ENCODE data around the gene MRI1.

Gene MRI1

GRCh38 chr19:13768510-13768909 is 4.2 kb downstream of the MRI1 start:
- H2BK5ac ChIP-seq (ENCODE audit: low read length): peak overlapping the region; percentile 87
- DNase-seq (ENCODE audit: low spot score): no peak
- no peak overlapping the region for H2BK120ac ChIP-seq (ENCODE audit: low read depth, low read length)
- H3K36me3 ChIP-seq (replicated peaks in 1 of 2; ENCODE audit: control insufficient read depth in 2 of 2, insufficient read depth in 2 of 2, low read length in 2 of 2): peaks cover 7 to 11% of the 10 kb centered on the region in 2 donors
- H3K4me1 ChIP-seq (ENCODE audit: control insufficient read depth in 2 of 2, insufficient read depth in 1 of 2, low read depth in 1 of 2, low read length in 2 of 2): peaks cover 0 to 5% of the 10 kb centered on the region in 2 donors
- H3K27me3 ChIP-seq (ENCODE audit: control insufficient read depth in 3 of 3, insufficient read depth in 3 of 3, low read depth in 1 of 3, low read length in 3 of 3): peaks cover 0 to 6% (median 0%) of the 10 kb centered on the region in 3 experiments
- H3K18ac ChIP-seq (ENCODE audit: low read length): peak overlapping the region; percentile 11
- no peaks in the 10 kb centered on the region for H3K79me1 ChIP-seq (ENCODE audit: low read depth, low read length)
- H2BK15ac ChIP-seq (ENCODE audit: low read length): no peak overlapping the region
- H3K27ac ChIP-seq (replicated peaks; ENCODE audit: low read length): no peak overlapping the region
- peak overlapping the region; percentile 55 for H3K23ac ChIP-seq (ENCODE audit: low read depth, low read length, poor library complexity)
- H3K4me2 ChIP-seq (ENCODE audit: insufficient read depth, low read length, poor library complexity, severe bottlenecking): no peak overlapping the region
- H2AK5ac ChIP-seq (ENCODE audit: low read depth, low read length): no peak overlapping the region
- no peak overlapping the region for H2BK12ac ChIP-seq (ENCODE audit: low read length)
- H2AFZ ChIP-seq (ENCODE audit: low read length): no peak overlapping the region
- no peak overlapping the region for H3K4me3 ChIP-seq (ENCODE audit: low read length in 2 of 2)
- H3K9me3 ChIP-seq (replicated peaks in 1 of 2; ENCODE audit: control insufficient read depth in 2 of 2, insufficient read depth in 1 of 2, low read depth in 1 of 2, low read length in 2 of 2): peaks cover 0 to 6% of the 10 kb centered on the region in 2 donors
- H3K9ac ChIP-seq (ENCODE audit: low read depth, low read length, poor library complexity): no peak overlapping the region
- H3K14ac ChIP-seq (ENCODE audit: low read length): no peak overlapping the region
- WGBS, 2 donors (ENCODE audit: extremely low coverage in 2 of 2, insufficient read length in 2 of 2, insufficient replicate concordance in 1 of 2): no CpG with 5 or more reads among the region's 19 CpGs
- H3K4ac ChIP-seq (ENCODE audit: low read length): no peak overlapping the region
- H4K8ac ChIP-seq (ENCODE audit: low read depth, low read length): peak overlapping the region; percentile 43
- H4K91ac ChIP-seq (ENCODE audit: low read depth, low read length, poor library complexity): no peak overlapping the region

GRCh38 chr19:13770013-13770635 is 5.8 kb downstream of the MRI1 start:
- H3K9ac ChIP-seq (ENCODE audit: low read depth, low read length, poor library complexity): no peak overlapping the region
- no peak overlapping the region for H2BK120ac ChIP-seq (ENCODE audit: low read depth, low read length)
- no peak overlapping the region for H2BK5ac ChIP-seq (ENCODE audit: low read length)
- H3K23ac ChIP-seq (ENCODE audit: low read depth, low read length, poor library complexity): no peak overlapping the region
- no peak overlapping the region for H2AFZ ChIP-seq (ENCODE audit: low read length)
- H3K18ac ChIP-seq (ENCODE audit: low read length): no peak overlapping the region
- no peaks in the 10 kb centered on the region for H3K79me1 ChIP-seq (ENCODE audit: low read depth, low read length)
- H3K9me3 ChIP-seq (replicated peaks in 1 of 2; ENCODE audit: control insufficient read depth in 2 of 2, insufficient read depth in 1 of 2, low read depth in 1 of 2, low read length in 2 of 2): no peaks in the 10 kb centered on the region
- no peak for DNase-seq (ENCODE audit: low spot score)
- H3K4me1 ChIP-seq (ENCODE audit: control insufficient read depth in 2 of 2, insufficient read depth in 1 of 2, low read depth in 1 of 2, low read length in 2 of 2): peaks cover 0 to 5% of the 10 kb centered on the region in 2 donors
- H2AK5ac ChIP-seq (ENCODE audit: low read depth, low read length): no peak overlapping the region
- no peak overlapping the region for H4K8ac ChIP-seq (ENCODE audit: low read depth, low read length)
- H3K27me3 ChIP-seq (ENCODE audit: control insufficient read depth in 3 of 3, insufficient read depth in 3 of 3, low read depth in 1 of 3, low read length in 3 of 3): peaks cover 0 to 6% (median 0%) of the 10 kb centered on the region in 3 experiments
- H3K4ac ChIP-seq (ENCODE audit: low read length): no peak overlapping the region
- peaks cover 0 to 11% of the 10 kb centered on the region in 2 donors for H3K36me3 ChIP-seq (replicated peaks in 1 of 2; ENCODE audit: control insufficient read depth in 2 of 2, insufficient read depth in 2 of 2, low read length in 2 of 2)
- H2BK12ac ChIP-seq (ENCODE audit: low read length): no peak overlapping the region
- H4K91ac ChIP-seq (ENCODE audit: low read depth, low read length, poor library complexity): no peak overlapping the region
- no CpG with 5 or more reads among the region's 16 CpGs for WGBS, 2 donors (ENCODE audit: extremely low coverage in 2 of 2, insufficient read length in 2 of 2, insufficient replicate concordance in 1 of 2)
- no peak overlapping the region for H3K27ac ChIP-seq (replicated peaks; ENCODE audit: low read length)
- no peak overlapping the region for H3K14ac ChIP-seq (ENCODE audit: low read length)
- H3K4me3 ChIP-seq (ENCODE audit: low read length in 2 of 2): no peak overlapping the region
- no peak overlapping the region for H2BK15ac ChIP-seq (ENCODE audit: low read length)
- no peak overlapping the region for H3K4me2 ChIP-seq (ENCODE audit: insufficient read depth, low read length, poor library complexity, severe bottlenecking)

DNA sequence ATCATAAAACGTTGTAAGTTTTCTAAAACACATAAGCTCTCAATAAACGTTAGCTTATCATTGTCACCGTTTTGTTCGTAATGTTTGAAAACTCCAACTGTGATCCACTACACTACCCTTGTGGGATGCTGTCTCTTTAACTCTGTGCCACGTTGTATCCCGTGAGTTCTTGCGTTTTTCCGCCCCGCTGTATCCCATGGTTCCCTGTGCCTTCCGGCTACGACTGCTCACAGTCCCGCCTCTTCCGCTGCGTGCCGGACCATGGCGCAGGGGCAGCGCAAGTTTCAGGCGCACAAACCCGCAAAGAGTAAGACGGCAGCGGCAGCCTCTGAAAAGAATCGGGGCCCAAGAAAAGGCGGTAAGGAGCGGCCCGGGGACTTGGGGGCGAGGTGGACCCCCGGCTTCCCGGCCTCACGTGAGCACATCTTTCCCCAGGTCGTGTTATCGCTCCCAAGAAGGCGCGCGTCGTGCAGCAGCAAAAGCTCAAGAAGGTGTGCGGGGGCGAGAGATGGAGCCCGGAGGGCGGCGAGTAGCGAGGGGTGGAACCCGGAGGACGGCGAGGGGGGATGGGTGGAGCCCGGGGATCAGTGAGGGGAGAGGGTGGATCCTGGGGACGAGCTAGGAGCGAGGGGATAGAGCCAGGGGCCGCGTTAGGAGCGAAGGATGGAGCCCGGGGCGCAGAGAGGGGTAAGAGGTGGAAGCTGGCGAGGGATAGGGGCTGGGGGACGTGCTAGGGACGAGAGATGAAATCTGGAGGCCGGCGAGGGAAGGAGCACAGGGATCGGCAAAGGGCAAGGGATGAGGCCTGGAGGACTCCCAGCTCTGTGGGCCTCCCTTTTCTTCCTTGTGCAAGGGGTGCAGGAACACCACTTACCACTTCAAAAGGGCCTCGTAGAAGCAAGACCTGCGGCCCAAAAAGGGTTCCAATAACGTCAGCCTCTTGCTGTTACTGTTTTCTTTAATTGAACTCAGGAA is 10.2 kb downstream of the MRI1 start, which contains the start of gene C19orf53:
Gene C19orf53 (plus strand): TSS at position 240 of the 975 bp plus-strand sequence. CDS start 22 bp downstream, at position 262.
- H2AFZ ChIP-seq (ENCODE audit: low read length): peak within 1 kb of the TSS; percentile 69
- H3K18ac ChIP-seq (ENCODE audit: low read length): peak within 1 kb of the TSS; percentile 99
- peak; percentile 81 for DNase-seq (ENCODE audit: low spot score)
- H3K4ac ChIP-seq (ENCODE audit: low read length): no peak within 1 kb of the TSS
- H3K4me2 ChIP-seq (ENCODE audit: insufficient read depth, low read length, poor library complexity, severe bottlenecking): peak within 1 kb of the TSS; percentile 49
- H3K9ac ChIP-seq (ENCODE audit: low read depth, low read length, poor library complexity): peak within 1 kb of the TSS; percentile 92
- H3K23ac ChIP-seq (ENCODE audit: low read depth, low read length, poor library complexity): peak within 1 kb of the TSS; percentile 100
- no peak within 1 kb of the TSS for H2BK120ac ChIP-seq (ENCODE audit: low read depth, low read length)
- no peak within 1 kb of the TSS for H2BK15ac ChIP-seq (ENCODE audit: low read length)
- no CpG with 5 or more reads among the region's 61 CpGs for WGBS, 2 donors (ENCODE audit: extremely low coverage in 2 of 2, insufficient read length in 2 of 2, insufficient replicate concordance in 1 of 2)
- no peak within 1 kb of the TSS for H3K14ac ChIP-seq (ENCODE audit: low read length)
- no peak within 1 kb of the TSS for H2BK12ac ChIP-seq (ENCODE audit: low read length)
- H3K9me3 ChIP-seq (replicated peaks in 1 of 2; ENCODE audit: control insufficient read depth in 2 of 2, insufficient read depth in 1 of 2, low read depth in 1 of 2, low read length in 2 of 2): peaks cover 4% of the 10 kb centered on the region in 2 donors
- peak within 1 kb of the TSS; percentile 90 for H2BK5ac ChIP-seq (ENCODE audit: low read length)
- no peak within 1 kb of the TSS for H4K8ac ChIP-seq (ENCODE audit: low read depth, low read length)
- H3K36me3 ChIP-seq (replicated peaks in 1 of 2; ENCODE audit: control insufficient read depth in 2 of 2, insufficient read depth in 2 of 2, low read length in 2 of 2): peaks cover 28 to 34% of the 10 kb centered on the region in 2 donors
- H3K79me1 ChIP-seq (ENCODE audit: low read depth, low read length): peaks cover 8% of the 10 kb centered on the region
- H3K4me1 ChIP-seq (ENCODE audit: control insufficient read depth in 2 of 2, insufficient read depth in 1 of 2, low read depth in 1 of 2, low read length in 2 of 2): peaks cover 0 to 6% of the 10 kb centered on the region in 2 donors
- peak within 1 kb of the TSS; percentile 92 for H3K27ac ChIP-seq (replicated peaks; ENCODE audit: low read length)
- H2AK5ac ChIP-seq (ENCODE audit: low read depth, low read length): peak within 1 kb of the TSS; percentile 39
- H3K27me3 ChIP-seq (ENCODE audit: control insufficient read depth in 3 of 3, insufficient read depth in 3 of 3, low read depth in 1 of 3, low read length in 3 of 3): no peaks in the 10 kb centered on the region
- peak within 1 kb of the TSS; percentile 65 to 87 for H3K4me3 ChIP-seq (ENCODE audit: low read length in 2 of 2)
- no peak within 1 kb of the TSS for H4K91ac ChIP-seq (ENCODE audit: low read depth, low read length, poor library complexity)

DNA sequence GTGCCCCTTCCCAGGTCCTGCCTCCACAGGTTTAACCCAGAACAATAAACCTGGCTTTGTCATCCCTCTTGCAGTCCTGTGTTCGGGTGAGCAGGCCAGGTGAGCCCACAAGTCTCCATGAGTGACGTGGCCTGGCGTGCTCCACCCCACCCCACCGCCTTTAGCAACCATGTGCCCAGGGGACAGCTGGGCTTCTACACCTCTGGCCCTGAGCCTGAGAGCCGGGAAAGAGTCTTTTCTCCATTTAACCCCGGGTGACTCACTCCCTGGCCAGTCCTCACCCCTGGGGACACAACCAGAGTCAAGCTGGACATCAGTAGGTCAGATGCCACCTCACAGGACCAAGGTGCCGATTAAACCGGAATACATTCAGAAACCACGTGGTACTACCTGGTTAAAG is 14.1 kb downstream of the MRI1 start:
- Histone ChIP-seq H3K79me1 (ENCODE audit: low read depth, low read length) (peaks cover 8% of the 10 kb centered on the region), H3K4me1 (ENCODE audit: control insufficient read depth in 2 of 2, insufficient read depth in 1 of 2, low read depth in 1 of 2, low read length in 2 of 2) (peaks cover 11% of the 10 kb centered on the region in 2 donors), H4K91ac (ENCODE audit: low read depth, low read length, poor library complexity) (no peak overlapping the region), H3K27ac (replicated peaks; ENCODE audit: low read length) (no peak overlapping the region), H2AK5ac (ENCODE audit: low read depth, low read length) (no peak overlapping the region), H3K4me2 (ENCODE audit: insufficient read depth, low read length, poor library complexity, severe bottlenecking) (no peak overlapping the region), H3K9ac (ENCODE audit: low read depth, low read length, poor library complexity) (no peak overlapping the region), H3K4me3 (ENCODE audit: low read length in 2 of 2) (no peak overlapping the region), H3K18ac (ENCODE audit: low read length) (no peak overlapping the region), H2BK120ac (ENCODE audit: low read depth, low read length) (no peak overlapping the region), H3K9me3 (replicated peaks in 1 of 2; ENCODE audit: control insufficient read depth in 2 of 2, insufficient read depth in 1 of 2, low read depth in 1 of 2, low read length in 2 of 2) (peaks cover 4 to 6% of the 10 kb centered on the region in 2 donors), H4K8ac (ENCODE audit: low read depth, low read length) (no peak overlapping the region), H3K27me3 (ENCODE audit: control insufficient read depth in 3 of 3, insufficient read depth in 3 of 3, low read depth in 1 of 3, low read length in 3 of 3) (no peaks in the 10 kb centered on the region), H2BK5ac (ENCODE audit: low read length) (no peak overlapping the region), H3K36me3 (replicated peaks in 1 of 2; ENCODE audit: control insufficient read depth in 2 of 2, insufficient read depth in 2 of 2, low read length in 2 of 2) (peaks cover 25 to 40% of the 10 kb centered on the region in 2 donors), H2AFZ (ENCODE audit: low read length) (no peak overlapping the region), H3K23ac (ENCODE audit: low read depth, low read length, poor library complexity) (no peak overlapping the region), H3K4ac (ENCODE audit: low read length) (no peak overlapping the region), H3K14ac (ENCODE audit: low read length) (no peak overlapping the region), H2BK12ac (ENCODE audit: low read length) (no peak overlapping the region), H2BK15ac (ENCODE audit: low read length) (no peak overlapping the region)
- no peak for DNase-seq (ENCODE audit: low spot score)
- no CpG with 5 or more reads among the region's 9 CpGs for WGBS, 2 donors (ENCODE audit: extremely low coverage in 2 of 2, insufficient read length in 2 of 2, insufficient replicate concordance in 1 of 2)

All from neuronal stem cell (in vitro differentiated cells).